Measurements from ENCODE around the gene XRCC3.

XRCC3 gene

GRCh38 chr14:103735022-103735421, 19.8 kb upstream of the XRCC3 start:
- DNase-seq (ENCODE audit: low read depth in 2 of 2), result no peak
- TF ChIP-seq, protein P1, sequence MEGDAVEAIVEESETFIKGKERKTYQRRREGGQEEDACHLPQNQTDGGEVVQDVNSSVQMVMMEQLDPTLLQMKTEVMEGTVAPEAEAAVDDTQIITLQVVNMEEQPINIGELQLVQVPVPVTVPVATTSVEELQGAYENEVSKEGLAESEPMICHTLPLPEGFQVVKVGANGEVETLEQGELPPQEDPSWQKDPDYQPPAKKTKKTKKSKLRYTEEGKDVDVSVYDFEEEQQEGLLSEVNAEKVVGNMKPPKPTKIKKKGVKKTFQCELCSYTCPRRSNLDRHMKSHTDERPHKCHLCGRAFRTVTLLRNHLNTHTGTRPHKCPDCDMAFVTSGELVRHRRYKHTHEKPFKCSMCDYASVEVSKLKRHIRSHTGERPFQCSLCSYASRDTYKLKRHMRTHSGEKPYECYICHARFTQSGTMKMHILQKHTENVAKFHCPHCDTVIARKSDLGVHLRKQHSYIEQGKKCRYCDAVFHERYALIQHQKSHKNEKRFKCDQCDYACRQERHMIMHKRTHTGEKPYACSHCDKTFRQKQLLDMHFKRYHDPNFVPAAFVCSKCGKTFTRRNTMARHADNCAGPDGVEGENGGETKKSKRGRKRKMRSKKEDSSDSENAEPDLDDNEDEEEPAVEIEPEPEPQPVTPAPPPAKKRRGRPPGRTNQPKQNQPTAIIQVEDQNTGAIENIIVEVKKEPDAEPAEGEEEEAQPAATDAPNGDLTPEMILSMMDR (IDR thresholded peaks at IDR 0.05; ENCODE audit: low read depth, low read length), result no peak
- H3K4me3 ChIP-seq (replicated peaks in 1 of 2; ENCODE audit: low read depth in 2 of 2, low read length in 2 of 2), result no peak overlapping the region

GRCh38 chr14:103734081-103734888, 19.0 kb upstream of the XRCC3 start:
- no peak for DNase-seq (ENCODE audit: low read depth in 2 of 2)
- no peak overlapping the region for H3K4me3 ChIP-seq (replicated peaks in 1 of 2; ENCODE audit: low read depth in 2 of 2, low read length in 2 of 2)
- TF ChIP-seq, protein P1 (IDR thresholded peaks at IDR 0.05; ENCODE audit: low read depth, low read length), result no peak

- TF ChIP-seq, protein P1 (IDR thresholded peaks at IDR 0.05; ENCODE audit: low read depth, low read length), result no peak
- no peak overlapping the region for H3K4me3 ChIP-seq (replicated peaks in 1 of 2; ENCODE audit: low read depth in 2 of 2, low read length in 2 of 2)
- DNase-seq (ENCODE audit: low read depth in 2 of 2), result no peak
These were observed 18.4 kb upstream of the XRCC3 start for GRCh38 chr14:103733651-103734050.

GRCh38 chr14:103732868-103733620, 17.8 kb upstream of the XRCC3 start:
- DNase-seq (ENCODE audit: low read depth in 2 of 2), result no peak
- H3K4me3 ChIP-seq (replicated peaks in 1 of 2; ENCODE audit: low read depth in 2 of 2, low read length in 2 of 2), result no peak overlapping the region
- TF ChIP-seq, protein P1 (IDR thresholded peaks at IDR 0.05; ENCODE audit: low read depth, low read length), result no peak

DNA sequence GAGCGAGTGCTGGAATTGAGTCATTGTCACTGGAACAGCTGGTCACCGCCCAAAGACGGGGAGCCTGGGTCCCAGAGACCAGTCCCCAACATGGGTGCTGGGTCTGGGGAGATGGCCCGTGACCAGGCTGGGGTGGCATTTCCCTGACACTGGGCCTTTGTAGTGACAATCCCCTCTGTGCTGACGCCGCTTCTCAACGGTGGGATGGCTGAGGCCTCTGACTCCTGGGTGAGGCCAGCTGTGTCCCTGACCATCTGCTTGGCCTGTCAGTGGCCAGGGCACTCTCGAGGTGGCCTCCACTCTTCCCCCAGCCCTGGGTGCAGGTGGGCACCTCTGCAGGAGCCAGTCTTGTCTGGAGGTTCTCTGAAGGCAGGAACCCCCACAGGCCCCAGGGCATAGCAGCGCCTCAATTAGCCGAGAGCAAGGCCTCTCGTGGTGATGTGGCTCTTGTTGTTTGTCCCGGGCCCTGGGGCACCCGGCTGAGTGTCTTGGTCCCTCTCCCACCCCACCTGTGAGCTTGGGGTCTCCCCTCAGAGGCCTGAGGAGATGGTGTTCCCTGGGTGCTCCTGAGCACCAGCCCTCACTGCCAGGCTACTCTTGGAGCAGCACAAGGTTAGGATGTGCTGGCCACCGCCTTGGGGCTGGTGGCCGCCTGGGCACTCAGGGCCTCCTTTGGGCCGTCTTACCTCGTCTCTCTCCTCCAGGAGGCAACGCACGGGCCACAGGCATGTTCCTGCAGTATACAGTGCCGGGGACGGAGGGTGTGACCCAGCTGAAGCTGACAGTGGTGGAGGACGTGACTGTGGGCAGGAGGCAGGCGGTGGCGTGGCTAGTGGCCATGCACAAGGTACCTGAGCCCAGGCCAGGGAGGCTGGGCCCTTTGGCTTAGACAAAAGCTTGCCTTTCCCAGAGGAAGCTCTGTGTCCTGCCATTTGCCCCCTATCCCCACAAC, 16.9 kb upstream of the XRCC3 start:
- TF ChIP-seq, protein P1 (IDR thresholded peaks at IDR 0.05; ENCODE audit: low read depth, low read length), result no peak
- no peak overlapping the region for H3K4me3 ChIP-seq (replicated peaks in 1 of 2; ENCODE audit: low read depth in 2 of 2, low read length in 2 of 2)
- no peak for DNase-seq (ENCODE audit: low read depth in 2 of 2)

DNA sequence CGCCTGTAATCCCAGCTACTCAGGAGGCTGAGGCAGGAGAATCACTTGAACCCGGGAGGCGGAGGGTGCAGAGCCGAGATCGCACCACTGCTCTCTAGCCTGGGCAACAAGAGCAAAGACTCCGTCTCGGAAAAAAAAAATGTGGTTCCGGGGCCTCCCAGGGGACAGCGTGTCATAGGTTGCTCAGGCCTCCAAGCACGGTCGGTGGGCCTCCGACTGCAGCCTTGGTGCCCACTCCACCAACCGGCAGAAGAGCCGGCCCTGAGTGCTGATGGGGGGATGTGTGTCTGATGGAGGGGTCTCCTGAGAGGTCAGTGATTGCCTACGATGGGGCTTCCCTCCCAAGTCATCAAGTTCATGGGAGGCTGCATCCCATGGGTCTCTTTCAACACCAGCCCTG, 16.2 kb upstream of the XRCC3 start:
- DNase-seq (ENCODE audit: low read depth in 2 of 2), result no peak
- TF ChIP-seq, protein P1 (IDR thresholded peaks at IDR 0.05; ENCODE audit: low read depth, low read length), result no peak
- H3K4me3 ChIP-seq (replicated peaks in 1 of 2; ENCODE audit: low read depth in 2 of 2, low read length in 2 of 2), result no peak overlapping the region

All from cardiac fibroblast (primary cell).